NCI-H128 (cell line): ENCODE measurements around the gene TSEN54.
"Not testable (repeated sequence)": the region's sequence is repeated elsewhere in the genome, so short reads cannot be mapped to it uniquely, and the experiment has no call there.

Experiments used
- DNase-seq: peaks from one replicate; lab custom pipeline; 2025; ENCODE audit not compliant: unreplicated experiment; lab: John Stamatoyannopoulos, UW

TSEN54 gene

DNA sequence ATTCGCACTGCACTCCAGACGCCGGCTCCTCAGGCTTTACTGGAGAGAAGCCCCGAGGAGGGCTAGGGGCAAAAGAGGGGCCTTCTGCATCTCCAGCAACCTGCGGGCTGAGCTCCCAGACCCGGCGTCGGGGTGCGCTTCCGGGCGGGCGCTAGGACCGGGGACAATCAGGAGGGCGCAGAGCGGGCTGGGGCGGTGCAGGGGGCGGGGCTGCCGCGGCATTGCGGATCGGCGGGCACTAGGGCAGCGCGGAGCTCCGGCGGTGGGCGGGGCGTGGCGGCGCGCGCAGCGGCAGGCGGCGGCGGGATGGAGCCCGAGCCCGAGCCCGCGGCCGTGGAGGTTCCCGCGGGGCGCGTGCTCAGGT is at the start of gene TSEN54:
Gene TSEN54, plus strand, starts transcription at position 274 of the 364 bp plus-strand sequence. Its CDS starts 33 bp downstream, at position 307.
- DNase-seq, result peak; percentile 28

DNA sequence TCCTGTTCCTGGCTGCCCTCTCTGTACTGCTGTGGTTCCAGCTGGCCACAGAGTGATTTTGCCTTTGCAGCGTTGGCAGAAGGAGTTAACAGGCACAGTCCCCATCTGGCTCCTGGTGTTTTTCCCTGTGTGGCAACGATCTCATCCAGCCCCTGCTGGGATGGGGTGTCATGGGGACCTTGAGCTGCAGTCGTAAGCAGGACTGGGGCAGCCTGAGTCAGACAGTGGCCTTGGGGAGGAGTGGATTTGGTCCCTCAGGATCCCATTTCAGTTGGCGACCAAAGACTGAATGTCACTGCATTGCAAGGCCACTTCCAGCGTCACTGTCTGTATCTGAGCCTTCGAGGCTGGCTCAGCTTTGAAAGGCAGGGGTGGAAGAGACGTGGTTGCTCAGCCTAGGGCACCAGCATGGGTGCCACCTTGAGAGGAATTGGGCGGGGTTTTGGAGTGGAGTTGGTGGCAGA is 48.0 kb upstream of the TSEN54 start:
- no peak for DNase-seq

DNA sequence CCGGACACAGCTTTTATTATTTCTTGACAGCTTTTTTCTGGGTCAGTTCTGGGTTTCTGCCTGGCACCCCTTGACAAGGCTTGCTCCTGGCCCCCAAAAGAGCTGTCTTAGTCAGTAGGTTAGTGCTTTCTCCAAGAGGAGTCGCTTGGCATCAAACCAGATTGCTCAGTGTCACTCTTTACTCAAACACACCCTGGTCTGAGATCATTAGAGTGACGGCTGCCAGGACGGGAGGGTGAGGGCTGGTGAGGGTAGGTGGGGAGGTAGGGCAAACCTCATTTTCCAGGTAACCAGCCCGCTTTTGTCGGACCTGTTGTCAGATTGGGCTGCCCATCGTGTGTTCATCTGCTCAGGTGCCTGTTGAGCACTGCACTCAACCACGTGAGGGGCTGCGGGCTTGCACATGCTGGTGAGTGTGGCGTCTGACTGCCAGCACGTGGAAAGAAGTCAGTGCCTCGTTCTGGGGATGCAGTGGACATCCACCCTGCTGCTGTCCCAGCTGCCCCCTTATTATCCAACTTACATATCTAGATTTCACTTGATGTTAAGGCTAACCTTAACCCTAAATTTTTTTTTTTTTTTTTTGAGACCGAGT is 47.5 kb upstream of the TSEN54 start:
- no peak for DNase-seq

GRCh38 chr17:75471207-75471606 is 45.1 kb upstream of the TSEN54 start:
- DNase-seq, result no peak

- DNase-seq, result peak; percentile 5
Measured at GRCh38 chr17:75472119-75472518, 44.2 kb upstream of the TSEN54 start.

GRCh38 chr17:75473246-75473645 is 43.1 kb upstream of the TSEN54 start:
- DNase-seq, result no peak

DNA sequence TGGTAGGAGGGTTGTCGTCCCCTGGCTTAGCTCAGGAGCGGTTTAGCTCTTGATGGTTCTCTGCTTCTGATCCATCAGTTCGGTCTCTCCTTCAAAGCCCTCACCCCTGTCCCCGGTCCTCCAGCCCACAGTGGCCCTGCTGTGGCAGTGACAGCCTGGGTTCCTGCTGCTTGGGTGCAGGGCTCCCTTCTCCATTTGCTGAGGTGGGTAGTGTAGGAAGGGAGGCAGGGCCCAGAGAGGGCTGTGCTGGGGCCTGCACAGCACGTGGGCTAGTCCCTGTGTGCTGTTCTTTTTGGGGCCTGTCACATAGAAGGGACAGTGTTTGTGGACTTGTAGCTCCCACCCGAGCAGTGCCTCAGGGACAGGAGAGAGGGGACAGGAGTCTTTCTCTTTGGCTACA is 41.6 kb upstream of the TSEN54 start:
- DNase-seq, result no peak

DNA sequence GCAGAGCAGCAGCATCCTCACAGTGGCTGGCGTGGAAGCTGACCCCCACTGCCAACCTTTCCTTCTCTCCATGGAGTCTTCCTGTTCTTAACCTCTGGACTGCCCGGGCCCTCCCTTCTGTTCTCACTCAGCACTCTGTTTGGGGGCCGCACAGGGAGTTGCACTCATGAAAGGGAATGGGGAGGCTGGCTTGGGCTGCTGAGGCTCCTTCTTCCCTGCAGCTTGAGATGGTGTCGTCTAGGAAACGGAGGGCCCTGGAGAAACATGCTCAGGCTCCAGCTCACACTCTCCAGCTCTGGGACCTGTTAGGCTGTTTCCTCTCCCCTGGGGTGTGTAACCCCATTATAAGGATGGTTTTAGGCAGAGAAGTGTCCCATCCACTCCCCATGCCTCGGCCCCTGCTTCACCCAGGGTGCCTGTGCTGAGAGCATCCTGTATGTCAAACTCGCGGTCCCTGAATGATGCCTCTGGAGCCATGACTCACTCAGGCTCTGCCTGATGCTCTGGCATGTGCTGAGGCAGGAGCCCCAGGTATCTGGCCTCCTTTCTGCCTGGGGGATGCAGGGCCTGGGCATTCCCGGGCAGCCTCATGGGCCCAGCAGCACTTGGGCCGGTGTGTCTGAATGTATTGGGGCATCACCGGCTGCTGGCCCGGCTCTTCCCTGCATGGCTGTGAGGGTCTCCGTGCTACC is 41.0 kb upstream of the TSEN54 start:
- DNase-seq, result no peak

GRCh38 chr17:75475851-75476250 is 40.5 kb upstream of the TSEN54 start:
- no peak for DNase-seq

DNA sequence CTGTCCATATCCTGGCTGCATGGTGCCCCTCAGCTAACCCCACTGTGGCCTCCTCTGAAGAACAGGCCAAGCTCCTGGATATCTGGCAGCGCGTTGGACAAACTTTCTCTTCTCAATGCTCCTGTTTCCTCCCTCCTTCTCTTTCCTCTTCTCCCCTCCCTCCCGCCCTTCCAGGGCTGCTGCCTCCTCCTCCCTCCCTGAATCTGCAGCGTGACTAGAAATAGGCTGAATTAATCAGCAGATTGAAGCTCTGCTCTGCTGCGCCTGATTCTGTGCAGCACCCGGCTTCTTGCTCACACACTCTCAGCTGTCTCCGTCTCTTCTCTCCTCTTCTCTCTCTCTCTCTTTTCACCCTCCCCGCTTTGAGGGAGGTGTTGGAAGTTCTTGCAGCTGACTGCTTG is 40.1 kb upstream of the TSEN54 start:
- DNase-seq, result no peak

DNA sequence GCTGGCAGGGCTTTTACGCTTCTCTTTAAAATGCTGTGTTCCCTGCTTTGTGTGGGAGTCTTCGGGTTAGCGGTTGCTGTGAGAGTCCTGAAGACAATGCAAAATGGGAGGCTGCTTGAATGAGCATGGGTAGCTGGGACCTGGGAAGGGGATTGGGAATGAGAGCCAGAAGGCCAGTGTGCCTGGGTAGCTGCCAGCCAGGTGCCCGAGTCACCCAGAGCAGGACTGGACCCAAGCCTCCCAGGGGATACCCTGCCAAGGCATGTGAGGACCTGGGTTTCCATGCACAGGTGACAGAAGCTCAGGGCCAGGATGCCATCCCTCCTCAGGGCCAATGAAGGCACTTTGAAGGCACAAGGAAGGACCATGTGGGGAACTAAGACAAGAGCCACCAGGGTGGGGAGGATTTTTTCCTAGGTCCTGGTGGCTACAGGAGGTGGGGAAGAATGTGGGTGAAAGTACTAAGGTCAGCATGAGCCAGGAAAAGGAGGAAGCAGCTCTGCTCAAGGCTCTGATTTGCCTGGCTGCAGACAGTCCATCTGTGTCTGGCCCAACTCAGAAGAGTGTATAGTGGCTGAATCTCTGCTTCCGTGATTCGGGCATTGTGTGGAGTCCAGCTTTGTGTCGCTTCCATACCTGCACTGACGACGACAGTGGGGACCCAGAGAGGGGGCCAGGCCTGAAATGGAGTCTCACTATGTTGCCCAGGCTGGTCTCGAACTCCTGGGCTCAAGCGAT is 39.4 kb upstream of the TSEN54 start:
- no peak for DNase-seq

DNA sequence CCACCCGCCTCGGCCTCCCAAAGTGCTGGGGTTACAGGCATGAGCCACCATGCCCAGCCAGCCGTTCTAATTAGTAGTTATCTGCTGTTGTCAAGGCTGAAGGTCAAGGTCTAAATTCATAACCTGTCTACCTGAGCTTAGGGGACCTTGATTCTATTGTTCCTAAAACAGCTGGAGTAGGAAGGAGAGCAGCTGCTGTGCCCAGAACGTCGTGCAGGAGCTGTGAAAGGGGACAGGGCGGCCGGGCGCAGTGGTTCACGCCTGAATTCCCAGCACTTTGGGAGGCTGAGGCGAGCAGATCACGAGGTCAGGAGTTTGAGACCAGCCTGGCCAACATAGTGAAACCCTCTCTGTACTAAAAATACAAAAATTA is 38.9 kb upstream of the TSEN54 start:
- not testable (repeated sequence) for DNase-seq

GRCh38 chr17:75478508-75478907 is 37.8 kb upstream of the TSEN54 start:
- no peak for DNase-seq

- DNase-seq, result no peak
Measured at GRCh38 chr17:75480281-75480680, 36.0 kb upstream of the TSEN54 start.

GRCh38 chr17:75481194-75482068 is 34.9 kb upstream of the TSEN54 start:
- DNase-seq, result no peak

- DNase-seq, result no peak
Measured at GRCh38 chr17:75482098-75482942, 34.0 kb upstream of the TSEN54 start.

- DNase-seq, result no peak
Measured at GRCh38 chr17:75485688-75486087, 30.6 kb upstream of the TSEN54 start.

- DNase-seq, result no peak
Measured at GRCh38 chr17:75486151-75486550, 30.2 kb upstream of the TSEN54 start.

- DNase-seq, result no peak
Measured at GRCh38 chr17:75486951-75487350, 29.4 kb upstream of the TSEN54 start.

GRCh38 chr17:75487351-75488070 is 28.8 kb upstream of the TSEN54 start:
- DNase-seq, result no peak
